ENCODE measurements around the gene CLIC4.

Gene CLIC4

GRCh38 chr1:24709791-24710441, 35.3 kb upstream of the CLIC4 start:
- no peak overlapping the region for H3K4me3 ChIP-seq (ENCODE audit: low read depth, low read length)
- TF ChIP-seq MYC (IDR thresholded peaks at IDR 0.05; ENCODE audit: low read depth, low read length) (no peak), POLR2A (IDR thresholded peaks at IDR 0.05; ENCODE audit: extremely low read depth, insufficient read length) (no peak)
- TF ChIP-seq, protein P1, sequence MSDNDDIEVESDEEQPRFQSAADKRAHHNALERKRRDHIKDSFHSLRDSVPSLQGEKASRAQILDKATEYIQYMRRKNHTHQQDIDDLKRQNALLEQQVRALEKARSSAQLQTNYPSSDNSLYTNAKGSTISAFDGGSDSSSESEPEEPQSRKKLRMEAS (IDR thresholded peaks at IDR 0.05; ENCODE audit: low read depth, low read length), result no peak
- TF ChIP-seq, protein P2, sequence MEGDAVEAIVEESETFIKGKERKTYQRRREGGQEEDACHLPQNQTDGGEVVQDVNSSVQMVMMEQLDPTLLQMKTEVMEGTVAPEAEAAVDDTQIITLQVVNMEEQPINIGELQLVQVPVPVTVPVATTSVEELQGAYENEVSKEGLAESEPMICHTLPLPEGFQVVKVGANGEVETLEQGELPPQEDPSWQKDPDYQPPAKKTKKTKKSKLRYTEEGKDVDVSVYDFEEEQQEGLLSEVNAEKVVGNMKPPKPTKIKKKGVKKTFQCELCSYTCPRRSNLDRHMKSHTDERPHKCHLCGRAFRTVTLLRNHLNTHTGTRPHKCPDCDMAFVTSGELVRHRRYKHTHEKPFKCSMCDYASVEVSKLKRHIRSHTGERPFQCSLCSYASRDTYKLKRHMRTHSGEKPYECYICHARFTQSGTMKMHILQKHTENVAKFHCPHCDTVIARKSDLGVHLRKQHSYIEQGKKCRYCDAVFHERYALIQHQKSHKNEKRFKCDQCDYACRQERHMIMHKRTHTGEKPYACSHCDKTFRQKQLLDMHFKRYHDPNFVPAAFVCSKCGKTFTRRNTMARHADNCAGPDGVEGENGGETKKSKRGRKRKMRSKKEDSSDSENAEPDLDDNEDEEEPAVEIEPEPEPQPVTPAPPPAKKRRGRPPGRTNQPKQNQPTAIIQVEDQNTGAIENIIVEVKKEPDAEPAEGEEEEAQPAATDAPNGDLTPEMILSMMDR (IDR thresholded peaks at IDR 0.05; ENCODE audit: low read depth, low read length), result no peak
- no peak for DNase-seq (ENCODE audit: low read depth)

DNA sequence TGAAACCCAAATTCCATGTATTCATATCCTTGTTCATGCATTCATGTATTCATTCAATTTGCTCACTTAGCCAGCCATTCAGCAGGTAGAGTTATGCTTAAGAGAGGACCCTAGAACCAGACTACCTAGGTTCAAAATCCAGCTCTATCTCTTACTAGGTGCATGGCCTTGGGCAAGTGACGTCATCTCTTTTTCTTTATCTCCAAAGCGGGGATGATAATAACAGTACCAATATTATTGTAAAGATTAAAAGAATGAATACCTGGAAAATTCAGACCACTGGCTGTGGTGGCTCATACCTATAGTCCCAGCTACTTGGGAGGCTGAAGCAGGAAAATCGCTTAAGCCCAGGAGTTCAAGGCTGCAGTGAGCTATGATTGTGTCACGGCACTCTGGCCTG, 33.9 kb upstream of the CLIC4 start:
- H3K4me3 ChIP-seq (ENCODE audit: low read depth, low read length), result no peak overlapping the region
- DNase-seq (ENCODE audit: low read depth), result no peak
- no peak for TF ChIP-seq MYC (IDR thresholded peaks at IDR 0.05; ENCODE audit: low read depth, low read length)
- TF ChIP-seq POLR2A (IDR thresholded peaks at IDR 0.05; ENCODE audit: extremely low read depth, insufficient read length), result no peak
- TF ChIP-seq, protein P1 (IDR thresholded peaks at IDR 0.05; ENCODE audit: low read depth, low read length), result no peak
- TF ChIP-seq, protein P2 (IDR thresholded peaks at IDR 0.05; ENCODE audit: low read depth, low read length), result no peak

DNA sequence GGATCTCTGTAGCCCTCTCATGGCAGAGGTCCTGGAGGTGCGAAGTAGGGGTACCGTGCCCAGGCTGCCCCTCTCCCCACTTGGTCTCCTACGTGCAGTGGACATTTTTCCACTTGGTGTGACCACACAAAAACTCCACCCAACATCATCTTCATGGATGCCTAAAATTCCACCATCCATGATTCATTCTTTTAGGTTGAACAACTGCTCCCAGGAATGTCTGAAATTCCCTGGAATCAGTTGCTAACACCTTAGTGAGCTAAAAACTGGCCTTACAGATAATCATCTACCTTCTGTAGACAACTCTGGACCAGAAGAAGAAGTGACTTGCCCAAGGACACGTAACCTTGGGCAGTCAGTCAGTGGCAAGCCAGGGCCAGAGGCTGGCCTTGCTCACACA, 32.1 kb upstream of the CLIC4 start:
- TF ChIP-seq POLR2A (IDR thresholded peaks at IDR 0.05; ENCODE audit: extremely low read depth, insufficient read length) (no peak), MYC (IDR thresholded peaks at IDR 0.05; ENCODE audit: low read depth, low read length) (no peak)
- TF ChIP-seq, protein P2 (IDR thresholded peaks at IDR 0.05; ENCODE audit: low read depth, low read length), result no peak
- TF ChIP-seq, protein P1 (IDR thresholded peaks at IDR 0.05; ENCODE audit: low read depth, low read length), result no peak
- DNase-seq (ENCODE audit: low read depth), result no peak
- no peak overlapping the region for H3K4me3 ChIP-seq (ENCODE audit: low read depth, low read length)

- H3K4me3 ChIP-seq (ENCODE audit: low read depth, low read length), result no peak overlapping the region
- TF ChIP-seq POLR2A (IDR thresholded peaks at IDR 0.05; ENCODE audit: extremely low read depth, insufficient read length), result no peak
- TF ChIP-seq, protein P2 (IDR thresholded peaks at IDR 0.05; ENCODE audit: low read depth, low read length), result no peak
- no peak for TF ChIP-seq MYC (IDR thresholded peaks at IDR 0.05; ENCODE audit: low read depth, low read length)
- TF ChIP-seq, protein P1 (IDR thresholded peaks at IDR 0.05; ENCODE audit: low read depth, low read length), result no peak
- no peak for DNase-seq (ENCODE audit: low read depth)
These were observed 31.5 kb upstream of the CLIC4 start for GRCh38 chr1:24713736-24714135.

GRCh38 chr1:24714859-24715520, 30.3 kb upstream of the CLIC4 start:
- no peak overlapping the region for H3K4me3 ChIP-seq (ENCODE audit: low read depth, low read length)
- TF ChIP-seq MYC (IDR thresholded peaks at IDR 0.05; ENCODE audit: low read depth, low read length) (no peak), POLR2A (IDR thresholded peaks at IDR 0.05; ENCODE audit: extremely low read depth, insufficient read length) (no peak)
- TF ChIP-seq, protein P1 (IDR thresholded peaks at IDR 0.05; ENCODE audit: low read depth, low read length), result no peak
- TF ChIP-seq, protein P2 (IDR thresholded peaks at IDR 0.05; ENCODE audit: low read depth, low read length), result no peak

More at GRCh38 chr1:24714859-24715520, 30.3 kb upstream of the CLIC4 start:
- DNase-seq (ENCODE audit: low read depth), result no peak

All from NB4 (cell line).